ENCODE results near the gene TRIO. TPM values are rescaled to one million over a fixed set of nuclear protein-coding genes. Genes with fewer than 3 reads are reported as not detected.

Gene TRIO
- total RNA-seq, 2 experiments from 2014 or later: 3.7 to 4.2 TPM

DNA sequence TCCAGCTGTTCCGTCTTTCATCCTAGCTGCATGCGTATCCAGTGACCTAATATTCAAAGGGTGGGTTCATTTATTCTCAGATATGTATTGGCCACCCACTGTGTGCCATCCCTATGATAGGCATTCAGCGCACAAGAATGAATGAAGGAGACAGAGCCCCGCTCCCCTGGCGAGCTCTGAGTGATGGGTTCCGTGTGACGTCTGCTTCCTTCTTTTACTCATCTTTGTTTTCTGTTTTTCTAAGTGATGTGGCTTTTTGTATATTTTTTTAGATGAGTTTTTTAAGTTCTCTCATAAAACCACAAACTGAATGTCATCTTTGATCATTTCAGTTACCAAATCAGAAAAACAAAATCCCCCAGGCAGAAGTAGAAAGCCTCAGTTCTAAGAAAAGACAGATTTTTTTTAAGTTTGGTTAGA, 270.2 kb downstream of the TRIO start:
- POLR2A ChIA-PET: interaction anchor here (0.8 to 1.1 kb wide), 3 partner anchors 47 to 254 kb away, joined by 3 to 4 read pairs (median 3); no protein-coding TSS in a partner anchor
- CTCF ChIA-PET: interaction anchor here (0.5 to 1.0 kb wide), 3 partner anchors 15 to 254 kb away, joined by 3 read pairs; no protein-coding TSS in a partner anchor

DNA sequence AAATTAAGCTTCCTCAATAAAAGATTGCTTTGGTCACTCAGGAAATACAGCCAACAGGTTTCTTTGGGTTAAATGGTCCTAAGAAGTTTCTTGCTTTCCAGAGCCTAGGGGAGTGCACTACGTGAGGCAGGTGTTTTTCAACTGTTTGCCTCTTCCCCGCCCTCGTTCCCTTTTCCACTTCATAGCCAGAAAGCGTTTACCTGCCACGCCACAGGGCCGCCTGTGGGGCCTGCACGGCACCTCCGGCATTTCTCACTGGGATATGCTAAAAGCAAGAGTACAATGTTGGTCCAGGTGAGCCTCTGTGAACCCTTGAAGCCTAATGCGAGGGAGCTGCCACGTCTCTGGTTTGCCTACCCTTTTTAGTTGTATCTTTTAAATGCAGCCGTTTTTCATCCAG, 270.9 kb downstream of the TRIO start:
- ChIA-PET POLR2A (interaction anchor here (1.0 to 1.1 kb wide), 2 partner anchors 48 to 254 kb away, joined by 3 to 4 read pairs; no protein-coding TSS in a partner anchor), CTCF (interaction anchor here (1.0 kb wide), 1 partner anchor 253 kb away, joined by 3 read pairs; no protein-coding TSS in a partner anchor)

DNA sequence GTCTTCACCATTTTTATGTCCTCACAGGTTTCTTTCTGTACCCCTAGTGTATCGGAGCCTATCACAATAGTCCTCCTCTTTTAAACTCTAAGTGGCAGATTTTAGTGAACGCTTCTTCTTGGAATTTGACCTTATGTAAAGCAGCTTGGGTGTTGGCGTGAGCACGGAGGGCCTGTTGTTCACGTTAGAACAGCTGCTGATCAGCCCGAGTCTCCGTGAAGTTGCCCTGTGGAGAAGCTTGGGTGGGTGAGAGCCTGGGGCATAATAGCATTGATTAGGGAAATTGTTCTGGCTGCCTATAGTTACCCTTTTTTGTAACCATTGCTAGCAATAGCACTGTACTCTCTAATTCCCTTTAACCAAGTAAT, 271.5 kb downstream of the TRIO start:
- ChIA-PET POLR2A (interaction anchor here (0.5 kb wide), 1 partner anchor 9 kb away, joined by 3 read pairs; no protein-coding TSS in a partner anchor), CTCF (interaction anchor here (0.8 to 1.0 kb wide), 3 partner anchors 9 to 253 kb away, joined by 3 to 6 read pairs (median 3); no protein-coding TSS in a partner anchor)

DNA sequence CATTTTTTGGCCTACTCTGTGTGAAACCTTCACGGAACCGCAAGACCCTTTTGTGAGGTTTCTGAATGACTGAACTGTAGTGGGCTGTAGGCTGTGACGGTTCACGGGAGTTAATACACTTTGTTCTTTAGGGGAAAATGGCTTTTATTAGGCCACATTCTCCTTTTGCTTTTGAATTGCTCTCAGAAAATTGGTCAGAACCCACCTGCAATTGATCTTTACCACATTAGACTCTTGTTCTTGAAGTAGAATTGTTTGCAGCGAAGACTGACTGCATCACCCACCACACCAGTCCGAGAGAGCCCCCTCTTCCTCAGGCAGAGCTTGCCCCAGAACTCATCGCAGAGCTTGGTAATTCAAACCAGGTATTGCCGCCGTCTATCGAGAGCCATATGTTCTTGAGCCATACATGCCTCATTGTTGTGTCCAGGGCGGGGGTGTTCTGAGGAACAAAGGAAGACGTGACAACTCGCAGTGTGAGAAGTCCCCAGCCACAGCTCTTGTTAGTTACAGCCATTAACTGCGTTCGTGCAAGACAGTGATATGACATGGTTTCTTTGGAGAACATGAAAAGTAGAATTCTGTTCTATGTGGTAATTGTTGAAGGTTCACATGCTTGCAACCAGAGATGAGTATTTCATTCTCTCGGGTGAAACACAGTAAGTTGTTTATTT, 272.0 kb downstream of the TRIO start:
- POLR2A ChIA-PET: interaction anchor here (0.5 kb wide), 1 partner anchor 9 kb away, joined by 3 read pairs; no protein-coding TSS in a partner anchor
- CTCF ChIA-PET: interaction anchor here (0.8 to 1.0 kb wide), 2 partner anchors 9 to 28 kb away, joined by 3 to 6 read pairs; no protein-coding TSS in a partner anchor

DNA sequence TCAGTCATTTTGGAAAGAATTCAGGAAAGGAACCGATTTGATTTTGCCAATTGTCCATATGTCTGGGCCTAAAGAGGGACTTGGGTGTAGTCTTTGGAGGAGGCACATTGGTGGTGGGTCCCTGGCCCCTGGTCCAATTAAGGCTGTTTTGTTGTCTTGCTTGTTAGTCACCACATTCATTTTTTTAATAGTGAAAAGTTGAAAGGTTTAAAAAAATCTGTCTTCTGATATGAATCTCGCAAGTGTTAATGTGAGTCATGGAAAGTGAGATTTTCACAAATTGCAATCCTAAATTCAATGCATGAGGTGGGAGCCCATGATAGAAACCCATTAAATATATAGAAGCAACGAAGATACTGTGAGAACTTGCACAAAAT, 272.5 kb downstream of the TRIO start:
- ChIA-PET POLR2A (no interaction called here), CTCF (interaction anchor here (1.0 kb wide), 1 partner anchor 8 kb away, joined by 6 read pairs; no protein-coding TSS in a partner anchor)

DNA sequence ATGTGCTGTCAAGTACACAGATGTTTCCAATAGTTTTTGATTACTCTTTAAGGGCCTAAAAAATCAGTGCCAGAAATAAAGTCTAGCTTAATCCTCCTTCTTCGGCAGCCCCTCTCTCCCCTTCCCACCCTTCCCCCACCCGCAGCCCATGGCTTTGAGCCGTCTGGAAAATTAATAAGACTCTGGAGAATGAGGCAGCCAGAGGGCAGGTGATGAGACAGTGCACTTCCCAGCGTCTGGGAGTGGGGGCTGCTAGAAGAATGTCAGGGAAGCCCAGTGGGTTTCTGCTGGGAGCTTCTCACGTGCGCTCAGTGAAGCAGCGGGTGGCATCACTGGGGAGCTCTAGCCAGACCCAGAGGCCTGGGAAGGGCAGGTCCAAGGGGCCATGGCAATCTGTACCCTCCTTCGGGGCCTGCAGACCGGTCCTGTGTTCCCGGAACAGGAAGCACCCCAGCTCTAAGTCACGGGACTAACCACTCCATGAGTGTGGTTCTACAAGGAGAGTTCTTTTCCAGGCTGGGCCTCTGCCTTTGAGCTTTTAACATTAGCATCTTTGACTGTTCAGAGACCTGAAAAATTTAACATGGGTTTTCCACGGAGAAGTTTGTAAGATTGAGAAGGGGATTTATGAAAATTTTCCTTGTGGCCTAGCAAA, 273.6 kb downstream of the TRIO start:
- POLR2A ChIA-PET: no interaction called here
- CTCF ChIA-PET: interaction anchor here (0.6 to 1.3 kb wide), 4 partner anchors 24 to 168 kb away, joined by 3 read pairs; no protein-coding TSS in a partner anchor

DNA sequence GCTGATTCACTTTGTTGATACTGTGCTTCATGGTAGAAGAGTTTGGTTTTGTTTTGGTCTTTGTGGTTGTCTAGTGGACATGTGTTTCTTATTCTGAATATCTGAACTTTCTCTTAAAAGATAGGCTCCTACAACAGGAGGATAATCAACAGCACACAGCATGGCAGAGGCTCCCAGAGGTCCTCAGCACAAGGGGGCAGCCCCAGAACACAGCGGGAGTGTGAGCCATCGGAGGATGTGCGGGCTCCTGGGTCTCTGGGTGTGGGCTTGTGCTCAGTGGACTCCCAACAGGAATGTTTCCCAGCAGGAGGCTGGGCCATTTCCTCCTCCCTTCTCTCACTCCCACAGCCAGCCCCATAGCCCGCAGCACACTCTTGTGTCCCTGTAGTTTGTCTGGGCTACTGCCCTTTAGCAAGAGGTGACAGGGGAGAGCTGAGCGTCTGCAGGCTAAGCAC, 274.2 kb downstream of the TRIO start:
- POLR2A ChIA-PET: no interaction called here
- CTCF ChIA-PET: interaction anchor here (0.6 to 1.3 kb wide), 4 partner anchors 23 to 168 kb away, joined by 3 read pairs; no protein-coding TSS in a partner anchor

DNA sequence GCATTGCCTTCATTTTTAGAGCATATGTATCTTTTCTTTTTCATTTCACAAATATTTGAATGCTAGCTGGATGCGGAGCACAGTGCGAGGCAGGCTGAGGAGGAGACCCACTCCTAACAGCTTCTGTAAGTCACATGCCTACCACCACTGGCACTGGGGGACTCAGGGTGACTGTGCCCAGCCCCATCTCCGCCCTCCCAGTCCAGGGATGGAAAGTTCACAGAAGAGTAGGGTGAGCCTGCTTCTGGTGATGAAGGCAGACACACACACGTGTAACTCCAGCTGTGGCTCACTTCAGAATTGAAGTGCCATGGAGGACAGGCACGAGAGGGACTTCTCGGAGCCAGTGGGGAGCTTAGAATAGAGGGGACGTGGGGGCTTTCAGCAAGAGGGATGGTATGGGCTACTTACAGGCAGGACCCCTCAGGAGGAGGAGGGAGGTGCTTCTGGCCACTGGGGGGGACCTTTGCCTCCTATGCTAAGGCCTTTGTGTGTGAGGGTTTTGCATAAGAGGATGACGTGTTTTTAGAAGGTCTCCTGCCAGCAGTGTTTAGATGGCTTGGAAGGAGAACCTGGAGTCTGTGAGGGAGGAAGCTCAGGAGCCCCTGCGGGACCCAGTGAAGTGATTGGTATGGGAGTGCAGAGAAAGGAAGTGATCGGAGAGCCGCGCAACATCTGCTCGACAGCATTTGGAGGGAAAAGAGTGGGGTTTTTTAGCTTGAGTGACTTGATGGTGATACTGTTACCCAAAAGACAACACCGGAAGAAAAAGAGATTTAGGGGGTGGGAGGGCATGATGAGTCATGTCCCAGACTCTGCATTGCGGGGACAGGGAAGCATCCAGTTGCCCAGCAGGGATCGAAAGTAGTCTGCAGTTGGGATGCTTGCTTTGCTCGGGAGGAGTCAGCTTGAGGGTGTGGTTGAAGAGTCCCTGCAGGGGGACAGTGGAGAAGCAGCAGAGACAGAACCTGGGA, 274.9 kb downstream of the TRIO start:
- ChIA-PET CTCF (interaction anchor here (1.3 kb wide), 2 partner anchors 164 to 167 kb away, joined by 3 read pairs; no protein-coding TSS in a partner anchor), POLR2A (no interaction called here)

DNA sequence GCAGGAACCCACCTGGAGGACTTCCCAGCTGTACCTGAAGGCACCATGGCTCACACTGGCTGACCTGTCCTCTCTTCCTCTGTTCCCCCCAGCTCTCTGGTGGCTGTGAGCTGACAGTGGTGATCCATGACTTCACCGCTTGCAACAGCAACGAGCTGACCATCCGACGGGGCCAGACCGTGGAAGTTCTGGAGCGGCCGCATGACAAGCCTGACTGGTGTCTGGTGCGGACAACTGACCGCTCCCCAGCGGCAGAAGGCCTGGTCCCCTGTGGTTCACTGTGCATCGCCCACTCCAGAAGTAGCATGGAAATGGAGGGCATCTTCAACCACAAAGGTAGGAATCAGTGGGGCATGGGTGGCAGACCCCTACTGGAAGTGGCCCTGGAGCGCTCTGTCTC, 276.5 kb downstream of the TRIO start:
- ChIA-PET CTCF (no interaction called here), POLR2A (no interaction called here)

DNA sequence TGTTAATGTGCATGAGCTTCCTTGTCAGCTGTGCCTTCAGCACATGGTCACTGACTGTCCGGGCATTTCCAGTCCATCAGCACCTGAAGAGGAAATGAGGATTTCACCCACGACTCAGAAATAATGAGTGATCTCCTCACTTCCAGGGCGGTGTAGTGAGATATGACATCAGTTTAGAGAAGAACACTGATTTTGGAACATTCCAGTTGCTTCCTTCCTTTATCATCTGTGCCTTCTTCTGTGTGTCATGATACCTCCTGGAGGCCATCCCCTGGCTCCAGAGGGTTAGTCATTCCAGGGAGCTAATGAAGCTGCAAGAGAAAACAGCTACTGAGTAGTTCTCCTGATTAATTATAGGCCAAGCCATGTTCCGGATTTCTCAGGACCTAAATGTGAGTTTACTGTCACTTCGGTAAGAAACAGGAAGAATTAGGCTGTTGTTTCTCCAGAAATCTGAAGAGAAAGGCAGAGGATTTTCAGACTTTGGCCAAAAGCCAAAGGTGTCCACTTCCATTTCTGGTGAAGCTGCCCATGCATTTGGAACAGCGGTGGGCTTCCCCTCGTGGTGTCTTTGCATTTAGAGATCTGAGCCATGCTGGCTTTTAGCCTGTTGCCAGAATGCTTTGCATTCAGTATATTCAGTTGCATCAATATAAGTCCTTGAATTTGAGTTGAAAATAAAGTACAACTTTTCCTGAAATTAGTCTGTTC, 277.1 kb downstream of the TRIO start:
- POLR2A ChIA-PET: no interaction called here
- CTCF ChIA-PET: no interaction called here

DNA sequence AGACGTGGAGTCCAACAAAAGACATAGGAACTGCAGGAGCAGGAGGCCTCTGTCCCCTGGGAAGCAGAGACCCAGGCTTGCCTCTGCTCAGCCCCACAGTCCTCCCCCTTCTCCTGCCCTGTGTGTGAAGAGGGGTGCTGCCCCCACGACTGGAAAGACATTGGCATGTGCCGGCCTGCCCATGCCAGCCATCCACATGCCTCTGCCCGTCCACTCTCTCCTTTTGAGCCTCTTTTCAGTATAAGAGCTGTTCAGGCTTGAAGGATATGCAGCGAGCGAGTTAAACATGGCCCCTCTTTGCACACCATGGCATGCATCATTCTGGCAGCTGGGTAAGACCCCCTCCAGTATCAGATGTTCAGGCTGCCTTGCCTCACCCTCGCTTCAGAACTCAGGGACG, 278.7 kb downstream of the TRIO start:
- CTCF ChIA-PET: no interaction called here
- POLR2A ChIA-PET: no interaction called here

DNA sequence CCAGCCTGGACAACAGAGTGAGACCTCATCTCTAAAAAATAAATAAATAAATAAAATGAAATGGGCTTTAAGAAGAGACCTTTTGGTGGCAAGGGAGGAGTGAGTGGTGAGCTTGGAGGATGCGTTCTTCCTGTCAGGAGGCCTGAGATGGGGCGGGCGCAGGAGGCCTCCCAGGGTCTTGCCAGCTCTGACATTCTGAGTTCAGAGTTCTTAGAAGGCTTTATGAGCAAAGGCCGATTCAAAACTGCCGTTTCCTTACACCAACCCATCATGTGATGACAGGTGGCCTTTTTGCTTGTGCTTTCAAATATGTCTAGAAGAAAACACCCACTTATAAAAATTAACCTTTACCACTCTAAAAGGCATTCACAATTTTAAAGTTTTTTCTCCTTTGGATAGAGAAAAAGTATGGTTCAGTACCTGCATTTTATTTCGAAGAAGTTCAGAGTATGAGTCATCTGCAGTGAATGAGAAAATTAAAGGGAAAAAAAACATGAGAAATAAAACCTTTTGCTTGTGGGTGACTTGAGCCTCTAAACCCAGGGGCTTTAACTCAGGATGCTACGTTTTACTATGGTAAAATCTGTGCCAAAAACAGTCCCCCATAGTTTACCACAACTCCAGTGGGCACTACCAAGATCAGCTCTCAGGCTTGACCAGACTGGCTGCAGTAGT, 281.0 kb downstream of the TRIO start:
- ChIA-PET POLR2A (interaction anchor here (0.6 to 1.0 kb wide), 2 partner anchors 9 to 545 kb away, joined by 3 to 4 read pairs; no protein-coding TSS in a partner anchor), CTCF (interaction anchor here (0.9 to 1.4 kb wide), 2 partner anchors 9 to 224 kb away, joined by 5 to 6 read pairs; no protein-coding TSS in a partner anchor)

DNA sequence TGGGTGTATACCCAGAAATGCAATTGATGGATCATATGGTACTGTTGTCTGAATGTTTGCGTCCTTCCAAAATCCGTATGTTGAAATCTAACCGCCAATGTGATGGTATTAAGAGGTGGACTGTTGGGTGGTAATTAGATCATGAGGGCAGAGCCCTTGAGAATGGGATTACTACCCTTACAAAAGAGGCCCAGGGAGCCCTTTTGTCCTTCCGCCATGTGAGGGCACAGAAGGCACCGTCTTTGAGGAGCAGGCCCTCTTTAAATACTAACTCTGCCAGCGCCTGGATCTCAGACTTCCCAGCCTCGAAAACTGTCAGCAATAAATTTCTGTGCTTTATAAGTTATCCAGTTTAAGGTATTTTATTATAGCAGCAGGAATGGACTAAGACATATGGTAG, 282.4 kb downstream of the TRIO start:
- POLR2A ChIA-PET: no interaction called here
- CTCF ChIA-PET: no interaction called here

DNA sequence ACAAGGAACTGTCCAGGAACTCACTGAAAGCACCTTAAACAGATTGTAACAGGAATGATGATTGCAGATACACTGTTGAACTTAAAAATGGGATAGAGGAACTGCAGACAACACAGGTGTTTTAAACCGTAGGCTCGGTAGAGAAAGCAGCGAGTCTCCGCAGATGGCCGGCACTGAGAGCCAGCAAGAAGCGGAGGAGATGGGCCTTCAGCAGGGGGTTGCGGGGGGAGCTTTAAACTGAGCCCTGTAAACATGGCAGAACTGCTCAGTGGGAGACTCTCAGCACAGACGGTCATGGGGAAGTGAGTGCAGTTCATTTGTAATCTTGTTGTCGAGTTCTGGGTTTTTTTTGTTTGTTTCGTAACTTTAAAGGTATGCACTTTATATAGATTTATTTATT, 283.4 kb downstream of the TRIO start:
- ChIA-PET POLR2A (no interaction called here), CTCF (interaction anchor here (1.3 kb wide), 1 partner anchor 222 kb away, joined by 3 read pairs; no protein-coding TSS in a partner anchor)

DNA sequence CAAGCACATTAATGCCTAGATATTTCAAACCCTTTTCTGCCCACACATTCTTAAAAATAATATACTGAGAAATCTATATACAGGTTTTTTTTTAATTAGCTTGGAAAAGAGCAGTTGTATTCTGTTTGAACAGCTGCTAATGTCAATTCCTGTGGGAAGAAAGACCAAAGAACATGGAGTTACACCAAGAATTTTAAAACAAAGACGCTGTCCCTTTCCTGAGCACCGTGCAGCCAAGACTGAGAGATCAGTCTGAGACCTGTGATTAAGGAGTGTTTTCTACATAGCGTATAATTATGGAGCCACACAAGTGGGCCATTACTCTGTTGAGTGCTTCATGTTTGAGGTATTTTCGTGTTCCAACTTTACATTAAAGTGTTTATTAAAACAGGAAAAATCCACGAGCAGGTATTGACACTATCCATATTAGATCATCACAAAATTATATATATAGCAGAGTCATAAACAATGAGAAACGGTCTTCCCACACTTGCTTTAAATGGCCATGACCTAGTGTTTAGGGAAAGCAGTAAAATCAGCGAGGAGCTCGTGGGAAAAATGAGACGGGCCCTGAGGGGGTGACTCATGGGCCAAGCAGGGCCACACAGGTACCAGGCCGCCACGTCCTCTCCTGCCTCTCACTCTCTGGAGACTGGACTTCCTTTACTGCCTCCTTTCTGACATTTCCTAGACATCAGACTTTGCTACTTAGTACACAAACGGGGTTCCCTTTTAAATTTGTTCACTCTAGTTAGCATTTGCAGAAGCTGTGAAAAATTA, 285.4 kb downstream of the TRIO start:
- ChIA-PET CTCF (no interaction called here), POLR2A (no interaction called here)

DNA sequence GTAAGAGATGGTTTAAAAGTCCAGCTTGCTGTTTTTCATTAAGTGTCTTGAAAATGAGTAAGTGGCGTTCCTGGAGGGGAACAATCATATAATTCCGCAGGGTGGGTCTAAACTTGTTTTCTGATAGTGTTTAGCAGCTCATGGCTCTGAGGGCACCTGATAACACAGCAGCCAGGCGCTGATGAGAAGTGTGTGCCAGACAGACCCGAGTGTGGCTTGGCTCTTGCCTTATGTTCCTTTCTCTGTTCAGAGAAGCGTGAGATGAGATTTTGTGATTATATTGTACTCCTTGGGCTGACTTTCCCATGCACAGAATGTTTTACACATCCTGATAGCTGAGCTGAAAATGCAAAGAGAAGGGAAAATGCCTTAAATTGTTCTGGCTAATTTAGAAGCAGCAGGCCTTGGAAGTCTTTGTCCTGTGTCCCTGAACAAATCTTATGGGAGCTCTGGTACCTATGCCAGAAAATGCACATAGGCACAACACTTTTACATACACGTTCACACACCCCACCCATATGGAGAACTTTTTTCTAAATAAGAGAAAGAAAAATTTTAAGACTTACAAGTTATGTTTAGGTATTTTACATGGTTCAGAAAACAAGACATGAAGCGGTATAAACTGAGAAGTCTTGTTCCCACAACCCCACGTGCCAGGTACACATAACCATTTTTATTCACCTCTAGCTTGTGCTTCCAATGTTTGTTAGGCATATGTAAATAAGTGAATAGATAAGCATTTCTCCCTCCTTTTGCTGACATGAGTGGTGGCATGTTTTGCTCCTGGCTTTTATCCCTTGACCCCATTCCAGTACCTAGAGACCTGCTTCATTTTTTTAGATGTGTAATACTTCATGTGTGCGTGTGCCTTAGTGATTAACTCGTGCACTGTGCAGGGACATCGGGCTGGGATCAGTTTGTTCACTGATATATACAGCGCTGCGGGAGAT, 286.2 kb downstream of the TRIO start:
- ChIA-PET CTCF (no interaction called here), POLR2A (no interaction called here)
